OCI-LY1 (cell line): ENCODE measurements around the gene SYNDIG1L.

Experiments
- H2AFZ ChIP-seq: fragments of 200-600 bp; sonication (generic), shearing (Covaris generic); 2 replicates; pipeline ENCODE4 v1.6.0; 2014; ENCODE audit warnings: antibody characterized with exemption, mild to moderate bottlenecking, low read length
- H3F3A ChIP-seq: fragments of 200-600 bp; sonication (generic), shearing (Covaris generic); 2 replicates; pipeline ENCODE4 v1.6.0; 2014; ENCODE audit warnings: mild to moderate bottlenecking, antibody characterized with exemption, low read length, moderate library complexity; ENCODE audit not compliant: insufficient read depth
- H3K27ac ChIP-seq: fragments of 200-600 bp; sonication (generic); 2 replicates; pipeline ENCODE4 v1.5.1; 2014; ENCODE audit warnings: low read length, mixed run types, mild to moderate bottlenecking, low read depth; ENCODE audit not compliant: poor library complexity, severe bottlenecking
- H3K27me3 ChIP-seq: fragments of 200-600 bp; sonication (generic); 2 replicates; pipeline ENCODE4 v1.6.0; 2014; ENCODE audit warnings: antibody characterized with exemption, mild to moderate bottlenecking, low read length, moderate library complexity; ENCODE audit not compliant: insufficient read depth
- H3K36me3 ChIP-seq: fragments of 200-600 bp; sonication (generic); 2 replicates; pipeline ENCODE4 v1.6.1; 2014; ENCODE audit warnings: mild to moderate bottlenecking, antibody characterized with exemption, low read length, moderate library complexity, mixed read lengths; ENCODE audit not compliant: insufficient read depth
- H3K4me1 ChIP-seq: fragments of 200-600 bp; sonication (generic); 2 replicates; pipeline ENCODE4 v1.5.1; 2014; ENCODE audit warnings: mild to moderate bottlenecking, low read length, moderate library complexity; ENCODE audit not compliant: insufficient read depth, severe bottlenecking
- H3K4me2 ChIP-seq: fragments of 200-600 bp; sonication (generic), shearing (Covaris generic); 2 replicates; pipeline ENCODE4 v1.6.1; 2014; ENCODE audit warnings: low read length
- H3K4me3 ChIP-seq: fragments of 200-600 bp; sonication (generic); 2 replicates; pipeline ENCODE4 v1.5.1; 2014; ENCODE audit warnings: low read length, low read depth, mild to moderate bottlenecking, mixed read lengths; ENCODE audit not compliant: poor library complexity, severe bottlenecking
- H3K79me2 ChIP-seq: fragments of 200-600 bp; shearing (Covaris generic); 2 replicates; pipeline ENCODE4 v1.6.1; 2016; ENCODE audit warnings: mixed run types, low read length, mixed read lengths; ENCODE audit not compliant: insufficient read depth
- H3K9ac ChIP-seq: fragments of 200-600 bp; sonication (generic), shearing (Covaris generic); 2 replicates; pipeline ENCODE4 v1.6.1; 2014; ENCODE audit warnings: mild to moderate bottlenecking, low read length, mixed read lengths
- H3K9me2 ChIP-seq: fragments of 200-600 bp; sonication (generic), shearing (Covaris generic); 2 replicates; pipeline ENCODE4 v1.6.1; 2014; ENCODE audit warnings: low read depth, mild to moderate bottlenecking, low read length, mixed read lengths
- H3K9me3 ChIP-seq: fragments of 200-600 bp; shearing (Covaris generic); 2 replicates; pipeline ENCODE4 v1.6.1; 2014; ENCODE audit warnings: low read length, mixed read lengths
- H4K20me1 ChIP-seq: fragments of 200-600 bp; sonication (generic), shearing (Covaris generic); 2 replicates; pipeline ENCODE4 v1.6.0; 2016; ENCODE audit warnings: mild to moderate bottlenecking, low read length; ENCODE audit not compliant: insufficient read depth
- CTCF ChIP-seq: fragments of 200-600 bp; sonication (generic), shearing (Covaris generic); IDR thresholded peaks from 2 replicates; pipeline ENCODE4 v1.5.1; 2017; ENCODE audit warnings: mild to moderate bottlenecking, antibody characterized with exemption, low read length, moderate library complexity, mixed read lengths
- EZH2 ChIP-seq: fragments of 200-600 bp; sonication (generic), shearing (Covaris generic); IDR thresholded peaks from 2 replicates; pipeline ENCODE4 v1.8.0; 2017; ENCODE audit warnings: borderline replicate concordance, mixed run types, mild to moderate bottlenecking, antibody characterized with exemption, low read length, moderate library complexity, mixed read lengths

Gene SYNDIG1L

GRCh38 chr14:74421981-74422380 is 4.0 kb downstream of the SYNDIG1L start:
- H3K79me2 ChIP-seq, result no peaks in the 10 kb centered on the region
- no peaks in the 10 kb centered on the region for H3F3A ChIP-seq
- TF ChIP-seq EZH2 (no peak), CTCF (no peak)
- H2AFZ ChIP-seq, result no peak overlapping the region
- no peaks in the 10 kb centered on the region for H3K9me3 ChIP-seq
- no peak overlapping the region for H3K4me2 ChIP-seq
- no peaks in the 10 kb centered on the region for H3K36me3 ChIP-seq
- no peak overlapping the region for H3K27ac ChIP-seq
- H3K4me3 ChIP-seq, result no peak overlapping the region
- H3K4me1 ChIP-seq, result no peaks in the 10 kb centered on the region
- no peaks in the 10 kb centered on the region for H4K20me1 ChIP-seq
- peaks cover 10% of the 10 kb centered on the region; the same call in 1 of the 2 replicates for H3K27me3 ChIP-seq
- H3K9ac ChIP-seq, result no peak overlapping the region
- no peaks in the 10 kb centered on the region for H3K9me2 ChIP-seq

- TF ChIP-seq CTCF, result no peak
- TF ChIP-seq EZH2, result no peak
- Histone ChIP-seq H3K4me3 (no peak overlapping the region), H3K79me2 (no peaks in the 10 kb centered on the region), H3K27ac (no peak overlapping the region), H3K9me2 (no peaks in the 10 kb centered on the region), H3K9ac (no peak overlapping the region), H4K20me1 (no peaks in the 10 kb centered on the region), H3K4me2 (no peak overlapping the region), H3K9me3 (no peaks in the 10 kb centered on the region), H2AFZ (no peak overlapping the region), H3F3A (no peaks in the 10 kb centered on the region), H3K4me1 (no peaks in the 10 kb centered on the region), H3K36me3 (no peaks in the 10 kb centered on the region), H3K27me3 (peaks cover 10% of the 10 kb centered on the region; the same call in 1 of the 2 replicates)
These were observed 6.9 kb downstream of the SYNDIG1L start for GRCh38 chr14:74419086-74419485.

GRCh38 chr14:74418031-74418430 is 8.0 kb downstream of the SYNDIG1L start:
- Histone ChIP-seq H3K27me3 (peaks cover 10% of the 10 kb centered on the region; the same call in 1 of the 2 replicates), H3K36me3 (no peaks in the 10 kb centered on the region), H3K9me3 (no peaks in the 10 kb centered on the region), H3K9ac (no peak overlapping the region), H4K20me1 (no peaks in the 10 kb centered on the region), H3K4me1 (no peaks in the 10 kb centered on the region), H3K9me2 (no peaks in the 10 kb centered on the region), H3K4me3 (no peak overlapping the region), H3K79me2 (no peaks in the 10 kb centered on the region), H3K27ac (no peak overlapping the region), H3K4me2 (no peak overlapping the region), H2AFZ (no peak overlapping the region), H3F3A (no peaks in the 10 kb centered on the region)
- TF ChIP-seq EZH2 (no peak), CTCF (no peak)
